HuH-7.5 (cell line): Measurements from ENCODE around the gene DIAPH3.
"Not testable (repeated sequence)": the region's sequence is repeated elsewhere in the genome, so short reads cannot be mapped to it uniquely, and the experiment has no call there.

Experiments used
- DNase-seq: peaks from one replicate; pipeline ENCODE4 v3.0.0; 2011; ENCODE audit warnings: low spot score

DIAPH3 gene

GRCh38 chr13:60163478-60164233 is at the start of gene DIAPH3:
DIAPH3 (minus strand) TSS chr13:60163928; CDS start chr13:60163766, 162 bp downstream.
- peak; percentile 73 for DNase-seq

GRCh38 chr13:60213236-60213744 is 49.6 kb upstream of the DIAPH3 start:
- DNase-seq: no peak

- no peak for DNase-seq
These were observed 47.8 kb upstream of the DIAPH3 start for GRCh38 chr13:60211548-60211947.

- no peak for DNase-seq
These were observed 47.0 kb upstream of the DIAPH3 start for GRCh38 chr13:60210510-60211330.

- DNase-seq: not testable (repeated sequence)
These were observed 41.8 kb upstream of the DIAPH3 start for GRCh38 chr13:60205499-60205898.

- no peak for DNase-seq
These were observed 37.6 kb upstream of the DIAPH3 start for GRCh38 chr13:60201286-60201685.

GRCh38 chr13:60195893-60196292 is 32.2 kb upstream of the DIAPH3 start:
- DNase-seq: not testable (repeated sequence)

- DNase-seq: no peak
These were observed 19.2 kb upstream of the DIAPH3 start for GRCh38 chr13:60182907-60183306.

- DNase-seq: no peak
These were observed 14.6 kb upstream of the DIAPH3 start for GRCh38 chr13:60178327-60178726.

- no peak for DNase-seq
These were observed 11.8 kb upstream of the DIAPH3 start for GRCh38 chr13:60175571-60175970.

GRCh38 chr13:60174113-60174512 is 10.4 kb upstream of the DIAPH3 start:
- DNase-seq: no peak

GRCh38 chr13:60172111-60172510 is 8.4 kb upstream of the DIAPH3 start:
- DNase-seq: no peak

GRCh38 chr13:60170414-60170813 is 6.7 kb upstream of the DIAPH3 start:
- no peak for DNase-seq

- no peak for DNase-seq
These were observed 5.7 kb upstream of the DIAPH3 start for GRCh38 chr13:60169239-60170031.

GRCh38 chr13:60167121-60167520 is 3.4 kb upstream of the DIAPH3 start:
- DNase-seq: no peak

- DNase-seq: no peak
These were observed 1.8 kb upstream of the DIAPH3 start for GRCh38 chr13:60165391-60166099.

GRCh38 chr13:60164234-60164889 is 634 bp upstream of the DIAPH3 start:
- no peak for DNase-seq

- no peak for DNase-seq
These were observed 1.6 kb downstream of the DIAPH3 start for GRCh38 chr13:60162096-60162495.

GRCh38 chr13:60158321-60158801 is 5.4 kb downstream of the DIAPH3 start:
- no peak for DNase-seq

- DNase-seq: no peak
These were observed 7.8 kb downstream of the DIAPH3 start for GRCh38 chr13:60155978-60156377.

- DNase-seq: no peak
These were observed 10.8 kb downstream of the DIAPH3 start for GRCh38 chr13:60152904-60153303.
